ENCODE results near the gene TSNAXIP1. TPM values are rescaled to one million over a fixed set of nuclear protein-coding genes. Genes with fewer than 3 reads are reported as not detected.

Gene TSNAXIP1
- polyA plus RNA-seq, 1 donor (not counting 4 experiments of a cell fraction or from before 2014, with no cell fraction given): 0.54 TPM

- no peak for FAIRE-seq
- no peak overlapping the region for H3K4me3 ChIP-seq (ENCODE audit: control insufficient read depth in 2 of 3, extremely low read depth in 1 of 3, insufficient read depth in 2 of 3, low read depth in 1 of 3, low read length in 3 of 3)
- no peak for DNase-seq (ENCODE audit: low read depth, low spot score)
- no peaks in the 10 kb centered on the region for H3K4me1 ChIP-seq (ENCODE audit: control insufficient read depth, extremely low read depth, insufficient read depth, low read length)
- TF ChIP-seq CTCF (optimal IDR thresholded peaks at IDR 0.05 in 1 of 3, IDR thresholded peaks at IDR 0.05 in 1 of 3, conservative IDR thresholded peaks at IDR 0.05 in 1 of 3; ENCODE audit: extremely low read depth in 1 of 3, insufficient read depth in 2 of 3, low read length in 3 of 3): no peak
- no peak for TF ChIP-seq EZH2 (IDR thresholded peaks at IDR 0.05; ENCODE audit: low read length)
- H3K9me1 ChIP-seq (ENCODE audit: control insufficient read depth, extremely low read depth, insufficient read depth, low read length): no peaks in the 10 kb centered on the region
- no peaks in the 10 kb centered on the region for H3K27me3 ChIP-seq (ENCODE audit: control insufficient read depth, extremely low read depth, insufficient read depth, low read length)
- H3K36me3 ChIP-seq (ENCODE audit: control insufficient read depth in 2 of 2, extremely low read depth in 1 of 2, insufficient read depth in 2 of 2, low read length in 2 of 2): peaks cover 23 to 24% of the 10 kb centered on the region in 2 experiments
- no peaks in the 10 kb centered on the region for H4K20me1 ChIP-seq (ENCODE audit: control insufficient read depth, extremely low read depth, insufficient read depth, low read length)
- H3K9me3 ChIP-seq (ENCODE audit: control insufficient read depth, low read depth, low read length): no peaks in the 10 kb centered on the region
- dilution Hi-C loops (cut with MboI; ENCODE audit: extremely low pct_ligation_motif_present, low sequenced_read_pairs): no loop called here
- H3K4me2 ChIP-seq (ENCODE audit: control insufficient read depth, extremely low read depth, insufficient read depth, low read depth, low read length): no peak overlapping the region
- H3K27ac ChIP-seq (ENCODE audit: control insufficient read depth, insufficient read depth, low read length): no peak overlapping the region
- no peak overlapping the region for H3K9ac ChIP-seq (ENCODE audit: control insufficient read depth, extremely low read depth, insufficient read depth, low read length)
- H2AFZ ChIP-seq (ENCODE audit: control insufficient read depth, low read length): no peak overlapping the region
- H3K79me2 ChIP-seq (ENCODE audit: control insufficient read depth, insufficient read depth, low read length): no peaks in the 10 kb centered on the region
These were observed 19.2 kb downstream of the TSNAXIP1 start for GRCh38 chr16:67825906-67826305.

GRCh38 chr16:67828651-67829050 is 22.0 kb downstream of the TSNAXIP1 start:
- no peak overlapping the region for H3K9ac ChIP-seq (ENCODE audit: control insufficient read depth, extremely low read depth, insufficient read depth, low read length)
- DNase-seq (ENCODE audit: low read depth, low spot score): no peak
- H3K9me3 ChIP-seq (ENCODE audit: control insufficient read depth, low read depth, low read length): no peaks in the 10 kb centered on the region
- no peak overlapping the region for H2AFZ ChIP-seq (ENCODE audit: control insufficient read depth, low read length)
- no peak overlapping the region for H3K27ac ChIP-seq (ENCODE audit: control insufficient read depth, insufficient read depth, low read length)
- H4K20me1 ChIP-seq (ENCODE audit: control insufficient read depth, extremely low read depth, insufficient read depth, low read length): no peaks in the 10 kb centered on the region
- H3K36me3 ChIP-seq (ENCODE audit: control insufficient read depth in 2 of 2, extremely low read depth in 1 of 2, insufficient read depth in 2 of 2, low read length in 2 of 2): peaks cover 37 to 38% of the 10 kb centered on the region in 2 experiments
- H3K27me3 ChIP-seq (ENCODE audit: control insufficient read depth, extremely low read depth, insufficient read depth, low read length): no peaks in the 10 kb centered on the region
- dilution Hi-C loops (cut with MboI; ENCODE audit: extremely low pct_ligation_motif_present, low sequenced_read_pairs): no loop called here
- H3K9me1 ChIP-seq (ENCODE audit: control insufficient read depth, extremely low read depth, insufficient read depth, low read length): no peaks in the 10 kb centered on the region
- H3K79me2 ChIP-seq (ENCODE audit: control insufficient read depth, insufficient read depth, low read length): peaks cover 8% of the 10 kb centered on the region
- no peak for FAIRE-seq
- H3K4me2 ChIP-seq (ENCODE audit: control insufficient read depth, extremely low read depth, insufficient read depth, low read depth, low read length): no peak overlapping the region
- TF ChIP-seq CTCF (optimal IDR thresholded peaks at IDR 0.05 in 1 of 3, IDR thresholded peaks at IDR 0.05 in 1 of 3, conservative IDR thresholded peaks at IDR 0.05 in 1 of 3; ENCODE audit: extremely low read depth in 1 of 3, insufficient read depth in 2 of 3, low read length in 3 of 3) (no peak), EZH2 (IDR thresholded peaks at IDR 0.05; ENCODE audit: low read length) (no peak)
- H3K4me1 ChIP-seq (ENCODE audit: control insufficient read depth, extremely low read depth, insufficient read depth, low read length): peaks cover 9% of the 10 kb centered on the region
- no peak overlapping the region for H3K4me3 ChIP-seq (ENCODE audit: control insufficient read depth in 2 of 3, extremely low read depth in 1 of 3, insufficient read depth in 2 of 3, low read depth in 1 of 3, low read length in 3 of 3)
